Endothelial cell of umbilical vein (primary cell): ENCODE data around the gene ZIC4.

Experiments used
- CTCF ChIP-seq, 2 donors: IDR thresholded peaks; 1 replicate in 1 of 2; 2 replicates in 1 of 2; pipeline ENCODE4 v1.5.1; 2011; ENCODE audit warnings: low read length in 2 of 2, mild to moderate bottlenecking in 2 of 2, moderate library complexity in 2 of 2, control low read depth in 1 of 2, inconsistent platforms in 1 of 2, low read depth in 1 of 2; ENCODE audit not compliant: insufficient read depth in 1 of 2; ENCODE audit errors: extremely low read depth in 1 of 2
- POLR2A ChIP-seq: IDR thresholded peaks from 2 replicates; pipeline ENCODE4 v1.6.1; 2012; ENCODE audit warnings: low read depth, mild to moderate bottlenecking, control low read depth, low read length
- POLR2AphosphoS5 ChIP-seq: IDR thresholded peaks from 2 replicates; pipeline ENCODE4 v1.6.1; 2012; ENCODE audit warnings: low read depth, mild to moderate bottlenecking, control low read depth, low read length, moderate library complexity; ENCODE audit not compliant: insufficient read depth
- TF ChIP-seq, protein P1 (sequence below): IDR thresholded peaks from 2 replicates; pipeline ENCODE4 v1.6.1; 2011; ENCODE audit not compliant: insufficient read depth, insufficient read length

DNA sequence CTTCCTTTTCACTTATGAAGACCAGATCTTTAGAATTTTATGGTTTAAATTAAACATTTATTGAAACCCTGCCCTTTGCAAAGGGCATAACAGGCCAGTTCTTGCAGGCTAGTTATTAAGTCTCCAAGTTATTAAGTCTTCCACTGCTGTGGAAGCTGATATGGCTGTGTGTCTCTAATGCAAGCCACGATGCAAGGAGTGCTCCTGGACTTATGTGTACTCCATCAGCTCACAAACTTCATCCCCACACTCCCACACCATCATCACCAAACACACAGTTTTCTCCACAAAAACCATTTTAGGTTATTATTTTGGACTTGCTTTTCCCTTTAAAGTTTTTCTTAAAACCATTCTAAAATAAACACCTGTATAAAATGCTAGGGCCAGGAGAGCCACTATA is 62.4 kb downstream of the ZIC4 start:
- TF ChIP-seq POLR2A (no peak), CTCF (IDR thresholded peaks at IDR 0.05; ENCODE audit: extremely low read depth in 1 of 2, insufficient read depth in 1 of 2, low read depth in 1 of 2, low read length in 2 of 2) (no peak), POLR2AphosphoS5 (no peak)
- TF ChIP-seq, protein P1, sequence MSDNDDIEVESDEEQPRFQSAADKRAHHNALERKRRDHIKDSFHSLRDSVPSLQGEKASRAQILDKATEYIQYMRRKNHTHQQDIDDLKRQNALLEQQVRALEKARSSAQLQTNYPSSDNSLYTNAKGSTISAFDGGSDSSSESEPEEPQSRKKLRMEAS: no peak
